NCI-H1417 (cell line): ENCODE measurements around the gene GSE1.
"Not testable (repeated sequence)": the region's sequence is repeated elsewhere in the genome, so short reads cannot be mapped to it uniquely, and the experiment has no call there.

Experiments used
- DNase-seq, 3 experiments: peaks; one replicate each; lab custom pipeline; 2025; lab: John Stamatoyannopoulos, UW

The GSE1 gene

DNA sequence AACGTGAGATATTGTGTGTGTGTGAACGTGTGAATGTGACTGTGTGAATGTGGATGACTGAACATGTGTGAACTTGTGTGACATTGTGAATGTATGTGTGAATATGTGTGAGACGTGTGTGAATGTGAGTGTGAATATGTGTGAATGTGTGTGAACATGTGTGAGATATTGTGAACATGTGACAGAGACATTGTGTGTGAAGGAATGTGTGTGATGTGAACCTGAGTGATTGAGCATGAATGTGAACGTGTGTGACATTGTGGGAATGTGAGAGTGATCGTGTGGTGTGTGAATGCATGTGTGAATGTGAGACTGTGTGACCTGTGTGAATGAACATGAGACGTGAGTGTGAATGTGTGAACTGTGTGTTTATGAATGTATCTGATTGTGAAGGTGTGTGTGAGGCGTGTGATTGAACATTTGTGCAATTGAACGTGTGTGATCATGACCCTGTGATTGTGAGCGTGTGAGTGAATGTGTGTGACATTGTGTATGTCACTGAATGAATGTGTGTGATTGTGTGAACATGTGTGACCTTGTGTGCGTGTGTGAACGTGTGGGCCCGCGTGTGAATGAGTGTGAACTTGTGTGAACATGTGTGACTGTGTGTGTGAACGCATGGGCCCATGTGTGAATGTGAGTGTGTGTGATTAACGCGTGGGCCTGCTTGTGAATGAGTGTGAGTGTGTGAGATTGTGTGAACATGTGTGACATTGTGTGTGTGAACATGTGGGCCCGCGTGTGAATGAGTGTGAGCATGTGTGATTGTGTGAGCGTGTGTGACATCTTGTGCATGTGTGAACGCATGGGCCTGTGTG, 23.2 kb upstream of the GSE1 start:
- no peak for DNase-seq

DNA sequence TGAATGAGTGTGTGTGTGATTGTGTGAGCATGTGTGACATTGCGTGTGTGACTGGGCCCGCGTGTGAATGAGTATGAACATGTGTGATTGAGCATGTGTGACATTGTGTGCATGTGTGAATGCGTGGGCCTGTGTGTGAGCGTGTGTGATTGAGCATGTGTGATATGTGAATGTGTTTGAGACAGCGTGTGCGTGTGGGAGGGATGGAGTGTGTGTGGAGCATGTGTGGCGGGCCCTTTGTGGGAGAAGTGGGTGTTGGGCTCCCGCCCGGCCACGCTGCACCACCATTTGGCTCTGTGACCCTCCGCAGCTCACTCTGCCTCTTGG, 22.7 kb upstream of the GSE1 start:
- no peak for DNase-seq

DNA sequence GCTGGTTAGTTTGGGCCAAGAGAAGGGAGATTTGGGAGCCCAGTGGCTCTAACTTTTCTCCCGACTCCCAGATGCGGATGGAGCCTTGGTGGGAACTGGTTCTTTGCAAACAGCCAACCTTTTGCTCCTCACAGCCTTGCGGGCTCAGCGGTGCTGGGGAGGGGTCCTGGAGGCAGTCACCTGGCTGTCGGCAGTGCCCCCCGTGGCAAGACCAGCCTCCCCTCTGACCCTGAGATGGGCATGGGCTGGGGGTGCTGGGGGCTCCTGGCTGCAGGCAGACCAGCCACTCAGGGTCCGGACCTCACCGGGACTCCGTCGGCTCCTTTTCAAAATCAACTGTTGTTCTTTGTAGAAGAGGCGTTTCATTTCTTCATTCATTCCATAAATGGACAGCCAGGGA, 21.7 kb upstream of the GSE1 start:
- DNase-seq, result no peak

DNA sequence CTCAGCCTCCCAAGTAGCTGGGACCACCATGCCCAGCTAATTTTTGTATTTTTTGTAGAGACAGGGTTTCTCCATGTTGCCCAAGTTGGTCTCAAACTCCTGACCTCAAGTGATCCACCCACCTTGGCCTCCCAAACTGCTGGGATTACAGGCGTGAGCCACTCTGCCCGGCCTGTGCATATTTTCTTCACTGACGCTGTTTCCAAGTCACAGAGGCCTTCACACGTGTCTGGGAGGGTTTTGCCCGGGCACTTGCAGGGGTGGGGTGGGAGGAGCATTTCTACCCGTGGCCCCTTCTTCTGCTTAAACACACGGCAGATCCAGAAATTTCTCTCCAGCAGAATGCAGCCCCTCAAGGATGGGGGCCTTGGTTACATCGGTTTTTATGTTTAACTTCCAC, 20.8 kb upstream of the GSE1 start:
- not testable (repeated sequence) for DNase-seq

DNA sequence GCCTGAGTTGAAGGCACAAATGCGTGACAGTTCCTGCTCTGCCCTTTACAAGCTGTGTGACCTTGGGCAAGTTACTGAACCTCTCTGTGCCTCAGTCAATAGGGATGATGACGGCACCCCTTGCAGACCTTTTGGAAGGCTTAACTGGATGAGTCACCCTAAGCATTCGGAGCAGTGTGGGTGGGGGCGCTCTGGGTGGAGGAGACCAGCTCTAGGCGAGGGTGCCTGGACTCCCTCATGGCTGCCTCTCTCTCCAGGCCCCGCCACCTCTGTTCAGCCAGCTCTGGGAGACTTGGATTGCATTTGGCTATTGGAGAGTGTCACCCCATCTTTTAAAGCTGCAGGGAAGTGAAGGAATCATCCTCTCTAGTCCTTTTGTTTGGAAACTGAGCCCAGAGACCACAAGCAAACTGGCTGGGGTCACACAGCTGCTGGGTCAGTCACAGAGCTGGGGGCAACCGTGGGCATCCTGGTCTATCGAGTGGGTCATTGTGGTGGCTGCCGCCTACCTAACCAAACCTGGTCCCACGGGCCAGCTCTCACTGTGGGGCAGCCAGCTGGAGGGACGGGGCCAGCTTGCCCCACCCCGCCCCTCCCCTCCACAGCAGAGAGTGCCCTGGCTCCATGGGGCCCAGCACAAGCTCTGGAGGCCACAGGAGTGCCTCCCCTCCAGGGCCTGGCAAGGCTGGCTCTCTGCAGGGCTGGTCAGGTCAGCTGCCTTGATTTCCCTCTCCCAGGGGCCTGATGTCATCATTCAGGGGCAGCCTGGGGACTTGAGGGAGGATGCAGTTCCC, 20.2 kb upstream of the GSE1 start:
- DNase-seq, result no peak

DNA sequence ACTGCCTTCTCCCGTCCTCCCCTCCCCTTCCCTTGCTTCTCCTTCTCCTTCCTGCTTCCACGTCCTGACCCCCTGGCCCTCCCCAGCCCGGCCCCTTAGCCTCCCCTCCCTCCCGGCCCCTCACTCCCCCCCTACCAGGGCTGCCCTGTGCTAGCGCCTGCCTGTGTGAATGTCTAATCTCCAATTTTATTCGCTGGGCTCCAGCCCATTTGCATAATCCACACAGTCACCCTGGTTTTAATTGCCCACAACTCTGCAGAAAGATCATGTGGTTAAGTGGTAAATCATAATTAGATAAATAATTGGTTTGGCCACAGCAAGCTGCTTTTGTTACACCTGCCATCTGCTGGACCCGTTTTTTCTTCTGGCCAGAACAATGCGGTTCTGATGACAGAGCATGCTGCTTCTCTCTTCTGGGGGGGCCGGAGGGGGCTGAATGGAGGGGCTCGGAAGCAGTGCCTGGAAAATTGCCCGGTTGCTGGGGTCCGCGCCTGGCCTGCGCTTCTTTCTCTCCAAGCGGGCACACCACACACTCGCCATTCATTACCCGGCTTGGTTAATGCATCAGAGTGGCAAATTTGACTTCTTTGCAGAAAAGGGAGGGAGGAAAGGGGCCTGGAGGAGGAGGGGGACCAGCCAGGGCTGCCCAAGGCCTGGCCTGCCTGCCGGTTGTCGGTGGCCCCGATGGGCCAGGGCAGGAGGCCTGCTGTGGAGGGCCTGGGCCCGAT, 19.5 kb upstream of the GSE1 start:
- DNase-seq, result peak in 2 of 3 experiments; percentile 84 to 97

DNA sequence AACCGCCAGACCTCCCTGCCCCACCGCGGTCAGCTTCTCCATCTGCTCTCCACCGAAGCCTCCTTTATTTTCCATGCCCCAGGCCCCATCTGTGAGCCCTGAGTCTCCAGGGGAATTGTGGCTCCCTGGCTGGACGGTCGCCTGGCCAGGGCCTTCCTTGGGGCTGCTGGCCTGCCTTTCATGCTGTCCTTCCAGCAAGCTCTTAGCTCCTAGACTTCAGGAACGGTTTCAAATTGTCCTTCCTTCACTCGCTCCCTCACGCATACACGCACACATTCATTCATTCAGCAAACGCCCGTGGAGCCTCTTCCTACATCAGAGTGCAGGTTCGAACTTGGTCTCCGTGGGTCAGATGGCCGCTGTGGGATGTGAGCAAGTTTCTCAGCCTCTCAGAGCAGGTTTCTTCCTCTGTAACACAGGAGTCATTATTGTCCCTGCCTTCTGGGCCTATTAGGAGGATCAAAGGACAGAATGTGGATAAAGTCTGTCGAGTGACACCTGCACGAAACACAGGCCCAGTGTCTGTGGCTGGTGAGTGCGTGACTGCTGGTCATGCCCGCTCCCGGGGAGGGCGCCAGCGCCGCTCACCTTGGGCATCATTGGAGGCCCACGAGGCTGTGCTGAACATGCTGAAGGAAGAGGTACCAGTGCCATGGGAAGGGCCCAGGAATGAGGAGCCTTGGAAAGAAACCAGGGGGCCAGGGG, 18.7 kb upstream of the GSE1 start:
- DNase-seq, result peak in 1 of 3 experiments; percentile 58

DNA sequence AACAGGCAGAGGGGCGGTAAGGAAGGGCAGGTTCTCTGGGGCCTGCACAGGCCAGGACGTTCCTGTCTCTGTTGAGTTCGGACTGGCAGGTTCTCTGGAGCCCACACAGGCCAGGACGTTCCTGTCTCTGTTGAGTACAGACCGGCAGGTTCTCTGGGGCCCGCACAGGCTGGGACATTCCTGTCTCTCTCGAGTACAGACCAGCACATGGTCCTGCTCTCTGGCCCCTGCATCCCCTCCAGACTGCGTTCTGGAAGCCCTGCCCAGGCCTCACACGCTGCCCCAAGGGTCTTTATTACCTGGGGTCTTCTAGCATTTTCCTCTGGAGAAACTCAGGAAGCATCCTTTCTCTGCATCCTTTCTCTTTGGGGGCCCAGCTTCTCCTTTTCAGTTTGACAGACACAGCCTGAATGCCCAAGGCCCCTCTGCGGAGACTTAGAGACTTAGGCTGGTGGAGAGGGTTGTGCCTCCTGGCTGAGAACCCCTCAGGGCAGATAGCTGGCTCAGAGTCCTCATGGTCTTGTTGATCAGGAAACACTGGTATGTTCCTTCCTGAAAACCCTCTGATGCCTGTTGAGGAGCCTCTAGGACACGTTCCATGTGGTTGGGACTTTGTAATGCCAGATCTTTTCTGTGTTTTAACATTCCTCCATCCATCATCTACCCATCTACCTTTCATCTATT, 18.0 kb upstream of the GSE1 start:
- DNase-seq, result no peak

DNA sequence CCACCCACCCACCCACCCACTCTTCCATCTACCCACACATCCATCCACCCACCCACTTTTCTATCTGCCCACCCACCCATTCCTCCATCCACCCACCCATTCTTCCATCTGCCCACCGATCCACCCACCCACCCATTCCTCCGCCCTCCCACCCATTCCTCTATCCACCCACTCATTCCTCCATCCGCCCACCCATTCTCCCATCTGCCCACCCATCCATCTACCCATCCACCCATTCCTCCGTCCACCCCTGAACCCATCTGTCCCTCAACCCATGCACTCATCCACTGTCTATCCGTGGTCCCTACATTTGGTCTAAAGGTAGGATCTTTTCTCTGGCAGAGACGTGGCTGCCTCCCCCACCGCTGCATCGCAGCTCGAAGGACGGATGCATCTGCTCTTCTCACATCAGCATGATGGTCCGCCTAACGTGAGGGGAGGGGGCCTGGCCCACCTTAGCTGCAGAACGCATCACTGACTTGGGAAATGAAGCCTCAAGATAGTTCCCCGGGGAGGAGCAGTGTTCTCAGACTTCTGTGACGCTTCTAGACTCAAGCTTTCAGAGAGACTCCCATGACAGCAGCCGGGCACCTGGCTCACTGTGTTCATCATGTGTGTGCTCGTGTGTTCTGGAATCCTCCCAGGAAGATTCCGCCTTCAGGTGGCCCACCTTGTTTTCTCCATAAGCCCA, 17.2 kb upstream of the GSE1 start:
- DNase-seq, result no peak

DNA sequence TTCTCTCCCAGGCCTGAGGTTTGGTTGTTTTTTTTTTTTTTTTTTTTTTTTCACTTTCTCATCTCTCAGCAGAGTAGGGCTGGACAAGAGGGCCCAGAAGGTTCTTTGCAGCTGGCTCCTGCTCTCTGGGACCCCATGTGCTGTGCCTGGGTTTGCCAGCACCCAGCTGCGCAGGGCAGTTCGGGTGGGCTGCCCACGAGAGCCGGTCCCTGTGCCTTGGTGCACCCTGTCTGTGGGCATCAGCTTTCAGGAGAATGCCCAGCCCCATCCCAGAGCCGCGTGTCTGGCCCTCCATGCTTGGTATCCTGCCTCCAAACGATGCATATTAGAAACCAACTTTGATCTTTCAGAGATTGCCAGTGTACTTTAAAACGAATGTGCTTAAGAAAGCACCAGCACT, 15.0 kb upstream of the GSE1 start:
- DNase-seq, result no peak

DNA sequence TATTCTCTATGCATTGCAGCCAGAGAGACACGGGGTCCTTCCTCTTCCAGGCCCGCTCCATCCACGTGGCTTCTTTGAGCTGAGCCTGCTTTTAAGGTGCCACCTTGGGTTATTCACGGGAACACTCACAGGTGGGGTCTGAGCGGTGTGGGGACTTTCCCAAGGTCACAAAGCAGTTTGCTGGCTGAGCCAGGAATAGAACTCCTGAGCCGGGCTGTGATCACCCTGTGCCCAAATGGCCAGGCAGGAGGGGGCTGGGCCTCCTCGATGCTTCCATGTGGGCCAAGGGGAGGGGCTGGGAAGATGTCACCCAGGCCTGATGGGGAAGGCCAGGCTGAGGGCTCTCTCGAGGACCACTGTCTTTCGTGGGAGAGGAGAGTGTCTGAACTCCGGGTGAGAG, 13.0 kb upstream of the GSE1 start:
- no peak for DNase-seq

DNA sequence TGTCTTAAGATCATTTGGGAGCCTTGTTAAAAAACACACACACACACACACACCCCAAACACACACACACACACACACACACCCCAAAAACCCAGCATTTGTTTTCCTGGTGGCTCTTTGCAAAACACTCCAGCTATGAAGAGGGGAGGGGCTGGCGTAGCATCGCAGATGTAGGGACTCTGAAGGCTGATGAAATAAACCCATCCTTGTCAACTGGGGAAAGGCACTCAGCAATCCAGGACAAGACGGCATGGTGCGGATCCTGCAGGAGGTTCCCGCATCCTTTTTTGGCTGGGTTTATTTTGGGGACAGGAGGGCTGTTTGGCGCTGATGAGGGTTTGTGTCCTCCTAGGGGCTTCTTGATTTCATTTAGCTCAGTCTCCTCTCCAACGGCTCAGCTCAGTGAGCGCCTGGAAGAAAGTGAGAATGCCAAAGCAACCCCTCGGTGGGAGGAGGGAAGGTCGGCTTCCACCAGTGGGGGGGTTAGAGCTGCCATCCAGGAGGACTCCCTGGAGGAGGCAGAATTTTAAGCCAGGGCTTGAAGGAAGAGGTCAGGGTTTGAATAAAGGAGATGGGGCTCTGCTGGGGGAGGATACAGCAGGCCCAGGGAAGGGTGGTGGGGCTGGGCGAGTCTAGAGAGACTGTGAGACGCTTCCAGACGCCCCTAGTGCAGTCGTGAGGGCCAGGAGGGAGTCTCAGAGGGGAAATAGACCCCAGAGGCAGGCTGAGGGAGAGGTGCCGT, 12.4 kb upstream of the GSE1 start:
- no peak for DNase-seq

DNA sequence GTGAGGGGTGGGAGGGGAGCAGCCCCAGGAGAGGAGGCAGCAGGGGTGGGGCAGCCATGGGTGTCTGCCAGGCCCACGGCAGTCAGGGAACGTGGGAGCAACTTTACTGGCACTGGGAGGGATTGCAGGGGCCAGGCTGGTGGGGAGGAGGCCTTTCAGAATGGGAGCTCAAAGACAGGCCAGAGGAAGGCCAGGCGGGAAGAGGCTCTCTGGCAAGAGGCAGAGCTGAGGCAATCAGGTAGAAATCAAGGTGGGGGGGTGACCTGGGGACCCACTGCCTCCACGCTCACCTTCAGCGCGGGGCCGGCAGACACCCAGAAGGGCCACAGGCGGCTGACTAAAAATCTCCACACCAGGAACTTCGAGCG, 11.9 kb upstream of the GSE1 start:
- DNase-seq, result no peak

DNA sequence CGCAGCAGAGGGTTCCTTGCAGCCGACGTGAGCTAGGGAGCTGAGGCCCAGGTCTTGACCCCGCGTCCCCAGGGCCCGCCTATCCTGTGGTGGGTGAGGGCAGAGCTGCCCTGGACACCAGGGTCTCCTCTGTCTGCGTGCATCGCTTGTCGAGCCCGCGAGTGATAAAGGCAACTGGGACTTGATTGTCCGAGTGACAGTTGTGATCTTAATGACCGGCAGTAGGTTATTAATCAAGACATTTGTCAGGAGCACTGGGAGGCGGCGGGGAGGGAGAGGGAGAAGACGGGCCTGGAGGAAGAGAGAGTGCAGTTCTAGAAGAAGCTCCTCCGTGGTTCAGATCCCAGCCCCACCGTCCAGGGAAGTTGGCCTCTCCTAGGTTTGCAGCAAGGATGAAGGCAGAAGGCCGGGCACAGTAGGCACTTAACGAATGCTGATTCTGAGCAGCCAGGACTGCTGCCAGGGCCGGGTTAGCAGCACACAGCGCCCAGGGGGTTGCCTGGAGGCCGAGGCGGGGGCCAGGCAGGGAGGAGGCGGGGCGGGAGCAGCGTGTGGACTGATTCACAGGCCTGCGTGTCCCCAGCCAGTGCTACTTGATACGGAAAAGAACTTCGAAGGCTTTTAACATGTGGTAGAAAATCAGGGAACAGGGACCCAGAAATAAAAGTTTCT, 11.3 kb upstream of the GSE1 start:
- DNase-seq, result peak in 2 of 3 experiments; percentile 58 to 68

DNA sequence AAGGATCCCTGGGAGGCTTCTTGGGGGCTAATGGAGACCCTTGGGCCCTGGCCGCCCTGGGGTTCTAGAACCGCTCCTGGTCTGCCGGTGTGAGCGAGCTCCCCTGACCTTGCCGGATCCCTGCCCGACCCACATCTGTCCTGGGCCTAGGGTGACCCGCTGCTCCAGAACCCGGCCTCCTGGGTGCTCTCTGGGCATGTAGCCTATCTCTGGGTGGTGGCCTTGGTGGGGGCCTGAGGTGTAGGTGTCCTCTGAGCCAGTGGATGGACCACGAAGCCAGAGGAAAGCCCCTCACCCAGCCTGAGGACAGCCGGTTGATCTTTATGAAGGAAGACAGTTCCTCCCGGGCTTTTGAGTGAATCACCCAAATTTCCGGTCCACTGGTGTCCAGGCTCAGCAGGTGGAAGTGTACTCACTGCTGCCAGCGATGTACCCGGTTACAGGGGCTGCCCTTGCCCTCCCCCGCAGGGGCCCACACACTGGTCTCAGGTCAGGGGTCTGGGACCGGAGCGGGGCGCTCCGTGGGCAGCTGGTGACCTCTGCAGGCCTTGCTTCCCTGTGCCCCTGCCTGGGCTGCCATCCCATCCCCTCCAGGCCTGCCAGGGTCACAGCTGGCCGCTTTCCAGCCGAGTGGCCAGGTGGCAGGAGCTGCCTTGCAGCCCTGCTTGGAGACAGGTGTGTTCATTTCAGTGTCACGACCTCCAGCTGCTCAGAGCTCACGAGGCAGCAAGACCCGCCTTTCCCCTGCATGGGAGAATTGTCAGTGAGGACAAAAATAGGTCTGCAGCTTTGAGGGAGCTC, 10.5 kb upstream of the GSE1 start:
- peak; percentile 4 to 90 (median 73) for DNase-seq

DNA sequence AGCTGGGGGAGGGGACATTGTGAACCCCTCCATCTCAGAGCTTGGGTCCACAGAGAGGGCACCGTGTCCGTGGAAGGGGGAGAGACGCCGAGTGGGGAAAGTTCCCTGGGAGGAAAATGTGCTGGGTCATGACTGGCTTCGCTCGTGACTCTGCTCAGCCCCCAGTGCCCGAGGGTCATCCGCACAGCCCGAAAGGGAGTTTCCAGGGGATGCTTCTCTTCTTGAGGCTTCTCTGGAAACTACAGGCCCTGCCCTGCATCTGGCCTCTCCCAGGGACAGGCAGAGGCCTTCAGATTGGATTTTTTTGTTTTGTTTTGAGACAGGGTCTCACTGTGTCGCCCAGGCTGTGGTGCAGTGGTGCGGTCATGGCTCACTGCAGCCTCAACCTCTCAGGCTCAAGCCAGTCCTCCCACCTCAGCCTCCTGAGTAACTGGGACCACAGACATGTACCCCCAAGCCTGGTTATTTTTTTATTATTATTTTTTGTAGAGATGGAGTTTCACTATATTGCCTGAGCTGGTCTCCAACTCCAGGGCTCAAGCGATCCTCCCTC, 9.8 kb upstream of the GSE1 start:
- no peak for DNase-seq

DNA sequence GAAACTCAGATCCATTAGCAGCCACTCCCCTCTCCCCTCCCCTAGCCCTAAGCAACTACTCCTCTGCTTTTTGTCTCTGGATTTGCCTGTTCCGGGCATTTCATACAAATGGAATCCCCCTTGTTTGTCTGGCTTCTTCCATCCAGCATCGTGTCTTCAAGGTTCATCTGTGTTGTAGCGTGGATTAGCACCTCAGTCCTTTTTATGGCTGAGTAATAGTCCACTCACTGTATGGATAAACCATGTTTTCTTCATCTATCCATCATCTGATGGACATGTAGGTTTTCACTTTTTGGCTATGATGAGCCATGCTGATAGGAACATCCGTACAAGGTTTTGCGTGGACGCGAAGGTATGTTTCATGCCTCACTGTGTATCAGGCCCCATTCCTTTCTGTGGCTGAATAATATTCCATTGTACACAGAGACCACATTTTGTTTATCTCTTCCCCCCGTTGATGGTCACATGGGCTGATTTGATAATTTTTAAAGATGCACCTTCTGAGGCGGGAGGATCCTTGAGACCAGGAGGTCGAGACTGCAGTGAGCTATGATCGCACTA, 8.9 kb upstream of the GSE1 start:
- no peak for DNase-seq
